ENCODE results near the gene CCN6.

GRCh38 chr6:112016320-112016719 lies 37.6 kb upstream of the CCN6 start:
- TF ChIP-seq CTCF (IDR thresholded peaks at IDR 0.05) (no peak), EZH2 (IDR thresholded peaks at IDR 0.05) (no peak), EZH2phosphoT487 (IDR thresholded peaks at IDR 0.05) (no peak)

Measured in neural progenitor cell (in vitro differentiated cells).